Caco-2 (cell line): ENCODE data around the gene SLC12A8. TPM values are rescaled to one million over a fixed set of nuclear protein-coding genes. Genes with fewer than 3 reads are reported as not detected.

Source experiments
- BruUV-seq: library from RNA; stranded (reverse); fragments of 400-500 nt; replicated peaks from 2 replicates; lab custom pipeline; 2021; lab: Mats Ljungman, UMichigan
- CTCF ChIA-PET: fragments of 300-600 bp; sonication (Branson Sonifier 250); formaldehyde crosslinking; loops from one replicate; lab custom pipeline; 2022; ENCODE audit warnings: antibody characterized with exemption; lab: Charles Lee
- POLR2A ChIA-PET: fragments of 300-600 bp; sonication (Branson Sonifier 250); formaldehyde crosslinking; loops from one replicate; lab custom pipeline; 2022; ENCODE audit warnings: antibody characterized with exemption; lab: Charles Lee
- DNase-seq, 2 experiments: peaks; one replicate each; pipeline versions ENCODE4 v3.0.0 to v3.0.0-alpha.2; 2020 to 2022
- H3K27me3 ChIP-seq: replicated peaks from 2 replicates; pipeline ENCODE4 v1.6.0; 2011; ENCODE audit warnings: low read length; ENCODE audit not compliant: control insufficient read depth, insufficient read depth
- H3K36me3 ChIP-seq: 2 replicates; pipeline ENCODE4 v1.5.1; 2011; ENCODE audit warnings: low read length; ENCODE audit not compliant: control insufficient read depth, insufficient read depth
- H3K4me1 ChIP-seq: fragments of 250-450 bp; sonication (Bioruptor Pico); 2 replicates; pipeline ENCODE4 v1.5.1; 2020; ENCODE audit warnings: mild to moderate bottlenecking
- H3K4me3 ChIP-seq: 2 replicates; pipeline ENCODE4 v1.5.1; 2011; ENCODE audit warnings: low read depth, mild to moderate bottlenecking, control low read depth, low read length
- H3K9me3 ChIP-seq: fragments of 250-450 bp; sonication (Bioruptor Pico); 2 replicates; pipeline ENCODE4 v1.5.1; 2020; ENCODE audit warnings: mild to moderate bottlenecking, moderate library complexity
- H3K27ac Mint-ChIP-seq: one replicate; pipeline ENCODE4 v1.8.0; 2022; ENCODE audit warnings: mixed read lengths; ENCODE audit not compliant: unreplicated experiment
- H3K27me3 Mint-ChIP-seq: one replicate; pipeline ENCODE4 v1.8.0; 2022; ENCODE audit warnings: mixed read lengths; ENCODE audit not compliant: insufficient read depth, unreplicated experiment
- H3K36me3 Mint-ChIP-seq: one replicate; pipeline ENCODE4 v1.8.0; 2022; ENCODE audit warnings: mild to moderate bottlenecking, mixed read lengths; ENCODE audit not compliant: insufficient read depth, unreplicated experiment
- H3K4me1 Mint-ChIP-seq: one replicate; pipeline ENCODE4 v1.8.0; 2022; ENCODE audit warnings: low read depth, mixed read lengths; ENCODE audit not compliant: unreplicated experiment
- H3K4me3 Mint-ChIP-seq: one replicate; pipeline ENCODE4 v1.8.0; 2022; ENCODE audit warnings: mild to moderate bottlenecking, moderate library complexity, mixed read lengths; ENCODE audit not compliant: unreplicated experiment
- H3K9me3 Mint-ChIP-seq: one replicate; pipeline ENCODE4 v1.8.0; 2022; ENCODE audit warnings: mixed read lengths; ENCODE audit not compliant: unreplicated experiment
- CTCF ChIP-seq, 2 experiments: fragments of 200-600 bp in 1 of 2; IDR thresholded peaks; 1 replicate in 1 of 2; 2 replicates in 1 of 2; pipeline versions ENCODE4 v1.5.1 to v1.8.0; 2011 to 2022; ENCODE audit warnings: antibody characterized with exemption in 1 of 2, control low read depth in 1 of 2, inconsistent platforms in 1 of 2, low read depth in 1 of 2, low read length in 1 of 2, mild to moderate bottlenecking in 1 of 2, moderate library complexity in 1 of 2; ENCODE audit not compliant: insufficient read depth in 1 of 2, severe bottlenecking in 1 of 2, unreplicated experiment in 1 of 2
- intact Hi-C: fragments of 100-400 bp; cut with micrococcal nuclease; formaldehyde crosslinking; loops from one replicate; pipeline ENCODE4 v1.10.0; 2022; ENCODE audit not compliant: unreplicated experiment
- total RNA-seq: library from RNA; stranded (reverse); gene quantifications from 2 replicates; pipeline ENCODE4 v1.2.3, GENCODE V29; 2022

The SLC12A8 gene
- total RNA-seq, 1 experiment from 2014 or later: 23.3 TPM

DNA sequence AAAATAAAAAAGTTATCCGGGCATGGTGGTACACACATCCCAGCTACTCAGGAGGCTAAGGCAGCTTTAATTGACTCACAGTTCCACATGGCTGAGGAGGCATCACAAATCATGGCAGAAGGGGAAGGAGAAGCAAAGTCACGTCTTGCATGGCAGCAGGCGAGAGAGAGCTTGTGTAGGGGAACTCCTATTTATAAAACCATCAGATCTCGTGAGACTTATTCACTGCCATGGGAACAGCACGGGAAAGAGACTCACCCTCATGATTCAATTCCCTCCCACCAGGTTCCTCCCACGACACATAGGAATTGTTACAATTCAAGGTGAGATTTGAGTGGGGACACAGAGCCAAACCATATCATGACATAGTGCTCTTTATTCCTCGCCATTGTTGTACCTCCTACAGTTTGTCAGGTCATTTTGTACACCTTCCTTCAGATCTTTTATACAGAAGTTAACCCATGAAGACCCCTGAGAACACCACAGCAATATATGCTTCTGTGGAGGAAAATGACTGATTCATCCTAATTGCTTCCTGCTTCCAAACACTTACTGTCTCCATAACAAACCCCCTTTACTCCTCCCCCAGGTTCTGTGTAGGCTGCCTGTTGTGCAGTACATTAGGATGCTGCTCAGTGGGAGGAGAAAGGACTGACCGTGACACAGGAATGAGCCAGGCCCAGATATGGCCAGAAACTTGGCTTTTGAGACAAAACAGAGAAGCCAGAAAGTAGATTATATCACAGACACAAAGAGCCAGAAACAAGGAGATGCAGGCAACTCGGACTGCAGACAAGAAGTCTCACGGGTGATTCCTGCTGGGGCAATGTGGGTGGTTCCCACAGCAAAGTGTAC lies 88.9 kb downstream of the SLC12A8 start:
- Mint-ChIP-seq H3K4me1 (peaks cover 7% of the 10 kb centered on the region), H3K4me3 (no peak overlapping the region), H3K36me3 (peaks cover 16% of the 10 kb centered on the region), H3K9me3 (no peaks in the 10 kb centered on the region), H3K27ac (no peak overlapping the region), H3K27me3 (no peaks in the 10 kb centered on the region)
- BruUV-seq: no TSS peak
- intact Hi-C loops: no loop called here
- CTCF ChIA-PET: no interaction called here
- no peaks in the 10 kb centered on the region for H3K27me3 ChIP-seq
- H3K4me1 ChIP-seq: peaks cover 3% of the 10 kb centered on the region
- DNase-seq: no peak
- POLR2A ChIA-PET: no interaction called here
- no peak overlapping the region for H3K4me3 ChIP-seq
- no peak for TF ChIP-seq CTCF (IDR thresholded peaks at IDR 0.05; ENCODE audit: insufficient read depth in 1 of 2, low read depth in 1 of 2, low read length in 1 of 2, severe bottlenecking in 1 of 2, unreplicated experiment in 1 of 2)
- H3K36me3 ChIP-seq: no peaks in the 10 kb centered on the region
- no peaks in the 10 kb centered on the region for H3K9me3 ChIP-seq

DNA sequence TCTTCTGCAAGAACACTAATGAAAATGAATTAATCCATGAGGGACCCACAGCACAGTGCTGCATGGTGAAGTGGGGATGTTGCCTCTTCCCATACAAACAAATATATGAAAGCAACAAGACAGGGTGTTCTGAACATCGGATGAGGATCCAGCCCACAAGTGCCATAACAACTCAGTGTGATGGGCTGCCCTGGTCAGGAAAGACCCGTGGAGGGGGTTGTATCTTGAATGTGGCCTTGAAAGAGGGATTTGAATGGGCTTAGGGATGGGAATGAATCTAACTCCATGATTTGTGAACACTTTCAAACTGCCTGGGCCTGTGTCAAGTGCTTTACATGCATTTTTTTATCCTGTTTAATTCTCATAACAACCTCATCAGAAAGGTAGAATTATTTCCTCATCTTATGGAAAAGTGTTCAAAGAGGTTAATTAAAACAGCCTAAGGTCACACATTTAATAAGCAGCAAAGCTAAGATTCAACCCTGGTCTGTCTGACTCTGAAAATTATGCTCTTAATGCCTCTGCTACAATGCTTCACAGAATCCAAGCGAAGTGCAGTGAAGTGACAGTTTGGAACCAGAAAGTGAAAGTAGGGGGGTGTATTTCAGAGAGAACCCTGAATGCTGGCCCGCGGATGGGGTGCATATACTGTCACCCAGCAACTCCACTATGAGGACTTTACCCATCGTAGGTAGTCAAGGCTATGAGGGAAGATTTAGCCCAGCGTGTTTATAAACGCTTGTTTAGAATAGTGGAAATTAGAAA lies 91.1 kb downstream of the SLC12A8 start:
- no TSS peak for BruUV-seq
- H3K4me3 ChIP-seq: no peak overlapping the region
- ChIA-PET POLR2A (no interaction called here), CTCF (no interaction called here)
- Mint-ChIP-seq H3K4me1 (peaks cover 7% of the 10 kb centered on the region), H3K4me3 (no peak overlapping the region), H3K27me3 (no peaks in the 10 kb centered on the region), H3K9me3 (no peaks in the 10 kb centered on the region), H3K36me3 (peaks cover 12% of the 10 kb centered on the region), H3K27ac (no peak overlapping the region)
- H3K36me3 ChIP-seq: no peaks in the 10 kb centered on the region
- H3K9me3 ChIP-seq: no peaks in the 10 kb centered on the region
- peaks cover 4% of the 10 kb centered on the region; the same call in 1 of the 2 replicates for H3K4me1 ChIP-seq
- TF ChIP-seq CTCF (IDR thresholded peaks at IDR 0.05; ENCODE audit: insufficient read depth in 1 of 2, low read depth in 1 of 2, low read length in 1 of 2, severe bottlenecking in 1 of 2, unreplicated experiment in 1 of 2): no peak
- intact Hi-C loops: no loop called here
- DNase-seq: no peak
- H3K27me3 ChIP-seq: no peaks in the 10 kb centered on the region

DNA sequence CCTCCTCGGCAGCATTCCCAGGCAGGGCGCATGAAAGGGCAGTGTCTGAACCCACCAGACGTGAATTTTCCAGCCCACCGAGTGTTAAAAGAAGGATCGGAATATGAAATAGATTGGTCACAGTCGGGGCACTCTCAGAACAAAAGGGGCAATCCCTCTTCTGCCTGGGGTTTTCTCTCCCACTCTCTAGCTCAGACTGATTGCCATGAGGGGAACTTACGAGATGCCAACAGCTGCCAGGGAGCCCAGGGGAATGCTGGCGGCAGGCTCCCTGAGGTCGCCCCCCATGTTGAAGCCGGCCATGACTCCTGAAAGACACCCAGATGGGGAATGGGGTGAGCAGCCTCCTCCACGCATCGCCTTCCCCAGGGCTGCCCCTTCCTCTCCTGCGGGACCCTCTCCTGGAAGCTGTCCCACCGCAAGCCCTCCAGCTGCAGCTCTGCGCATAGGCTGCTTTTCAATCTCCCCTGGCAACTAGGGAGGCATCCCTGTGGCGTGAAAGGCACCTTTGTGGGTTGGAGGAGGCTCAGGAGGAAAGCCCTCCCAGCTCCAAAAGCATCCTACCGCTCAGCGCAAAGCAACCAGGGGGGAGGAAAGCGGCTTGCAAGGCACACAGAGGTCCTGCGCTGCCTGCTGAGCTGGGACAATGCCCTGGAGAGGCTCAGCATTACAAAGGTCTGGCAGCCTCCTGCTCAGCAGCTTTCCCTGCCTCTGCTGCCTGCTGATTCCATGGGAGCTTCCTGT lies 92.0 kb downstream of the SLC12A8 start:
- BruUV-seq: no TSS peak
- Histone ChIP-seq H3K36me3 (no peaks in the 10 kb centered on the region), H3K27me3 (no peaks in the 10 kb centered on the region), H3K4me1 (peaks cover 13% of the 10 kb centered on the region; the same call in 1 of the 2 replicates), H3K4me3 (no peak overlapping the region), H3K9me3 (no peaks in the 10 kb centered on the region)
- ChIA-PET POLR2A (no interaction called here), CTCF (no interaction called here)
- Mint-ChIP-seq H3K4me3 (no peak overlapping the region), H3K4me1 (peaks cover 12% of the 10 kb centered on the region), H3K27ac (no peak overlapping the region), H3K36me3 (peaks cover 7% of the 10 kb centered on the region), H3K27me3 (no peaks in the 10 kb centered on the region), H3K9me3 (no peaks in the 10 kb centered on the region)
- intact Hi-C loops: no loop called here
- DNase-seq: no peak
- no peak for TF ChIP-seq CTCF (IDR thresholded peaks at IDR 0.05; ENCODE audit: insufficient read depth in 1 of 2, low read depth in 1 of 2, low read length in 1 of 2, severe bottlenecking in 1 of 2, unreplicated experiment in 1 of 2)
